Stimulated activated naive CD4-positive, alpha-beta T cell (primary cell): ENCODE measurements around the gene CASS4.

ENCODE experiments used
- DNase-seq, 6 experiments: peaks; one replicate each; lab custom pipeline; 2025; lab: John Stamatoyannopoulos, UW

Gene CASS4

GRCh38 chr20:56424931-56425330 is 12.9 kb downstream of the CASS4 start:
- no peak for DNase-seq

GRCh38 chr20:56426026-56426425 is 14.0 kb downstream of the CASS4 start:
- DNase-seq = no peak

GRCh38 chr20:56426926-56427325 is 14.9 kb downstream of the CASS4 start:
- no peak for DNase-seq

- DNase-seq = no peak
These were observed 15.7 kb downstream of the CASS4 start for GRCh38 chr20:56427797-56428196.

- DNase-seq = no peak
These were observed 16.4 kb downstream of the CASS4 start for GRCh38 chr20:56428410-56428809.

- DNase-seq = no peak
These were observed 16.8 kb downstream of the CASS4 start for GRCh38 chr20:56428881-56429280.

- DNase-seq = peak in 1 of 6 experiments; percentile 9
These were observed 17.4 kb downstream of the CASS4 start for GRCh38 chr20:56429502-56429901.

- DNase-seq = no peak
These were observed 17.9 kb downstream of the CASS4 start for GRCh38 chr20:56429941-56430340.

- DNase-seq = no peak
These were observed 18.4 kb downstream of the CASS4 start for GRCh38 chr20:56430461-56430860.

GRCh38 chr20:56430957-56431356 is 18.9 kb downstream of the CASS4 start:
- no peak for DNase-seq

GRCh38 chr20:56431471-56431870 is 19.4 kb downstream of the CASS4 start:
- no peak for DNase-seq

GRCh38 chr20:56433221-56433879 is 21.3 kb downstream of the CASS4 start:
- DNase-seq = no peak

GRCh38 chr20:56433880-56434255 is 21.8 kb downstream of the CASS4 start:
- DNase-seq = no peak

GRCh38 chr20:56437196-56437960 is 25.3 kb downstream of the CASS4 start:
- DNase-seq = no peak

GRCh38 chr20:56438284-56438683 is 26.2 kb downstream of the CASS4 start:
- DNase-seq = no peak

- peak in 1 of 6 experiments; percentile 12 for DNase-seq
These were observed 27.8 kb downstream of the CASS4 start for GRCh38 chr20:56439771-56440291.

- DNase-seq = peak in 5 of 6 experiments; percentile 8 to 53 (median 23)
These were observed 28.4 kb downstream of the CASS4 start for GRCh38 chr20:56440346-56441007.

- DNase-seq = no peak
These were observed 30.6 kb downstream of the CASS4 start for GRCh38 chr20:56442389-56443365.

- DNase-seq = no peak
These were observed 31.8 kb downstream of the CASS4 start for GRCh38 chr20:56443654-56444540.

- no peak for DNase-seq
These were observed 33.1 kb downstream of the CASS4 start for GRCh38 chr20:56445130-56445529.

GRCh38 chr20:56445540-56445939 is 33.5 kb downstream of the CASS4 start:
- DNase-seq = no peak
